Adipocyte (in vitro differentiated cells): Measurements from ENCODE around the gene ARHGAP25.

Experiments
- DNase-seq: peaks from one replicate; pipeline ENCODE4 v3.0.0-alpha.2; 2015; ENCODE audit warnings: low read depth
- H3K27me3 ChIP-seq: replicated peaks from 2 replicates; pipeline ENCODE4 v1.7.0; 2013; ENCODE audit warnings: mild to moderate bottlenecking, low read length, moderate library complexity; ENCODE audit not compliant: control insufficient read depth, insufficient read depth
- H3K36me3 ChIP-seq: 2 replicates; pipeline ENCODE4 v1.7.0; 2013; ENCODE audit warnings: low read length, mild to moderate bottlenecking, moderate library complexity; ENCODE audit not compliant: control insufficient read depth, insufficient read depth, severe bottlenecking
- H3K4me1 ChIP-seq: 2 replicates; pipeline ENCODE4 v1.7.0; 2013; ENCODE audit warnings: mild to moderate bottlenecking, low read length, moderate library complexity; ENCODE audit not compliant: control insufficient read depth, insufficient read depth
- H3K4me3 ChIP-seq: 2 replicates; pipeline ENCODE4 v1.7.0; 2013; ENCODE audit warnings: mild to moderate bottlenecking, low read length, moderate library complexity
- H3K9ac ChIP-seq: 2 replicates; pipeline ENCODE4 v1.7.0; 2013; ENCODE audit warnings: mild to moderate bottlenecking, low read length, moderate library complexity
- H3K9me3 ChIP-seq: 2 replicates; pipeline ENCODE4 v1.7.0; 2013; ENCODE audit warnings: mild to moderate bottlenecking, low read length, moderate library complexity; ENCODE audit not compliant: control insufficient read depth

Gene ARHGAP25

GRCh38 chr2:68769586-68770270 lies 35.1 kb downstream of the ARHGAP25 start:
- Histone ChIP-seq H3K4me3 (no peak overlapping the region), H3K9me3 (no peaks in the 10 kb centered on the region), H3K4me1 (peaks cover 8% of the 10 kb centered on the region), H3K36me3 (no peaks in the 10 kb centered on the region), H3K9ac (no peak overlapping the region), H3K27me3 (no peaks in the 10 kb centered on the region)
- no peak for DNase-seq

- H3K9me3 ChIP-seq: no peaks in the 10 kb centered on the region
- no peaks in the 10 kb centered on the region for H3K36me3 ChIP-seq
- no peak overlapping the region for H3K4me3 ChIP-seq
- no peak for DNase-seq
- H3K9ac ChIP-seq: no peak overlapping the region
- H3K4me1 ChIP-seq: peaks cover 4% of the 10 kb centered on the region
- H3K27me3 ChIP-seq: no peaks in the 10 kb centered on the region
These were observed 35.9 kb downstream of the ARHGAP25 start for GRCh38 chr2:68770271-68771111.

- Histone ChIP-seq H3K36me3 (no peaks in the 10 kb centered on the region), H3K4me1 (no peaks in the 10 kb centered on the region), H3K9ac (no peak overlapping the region), H3K27me3 (no peaks in the 10 kb centered on the region), H3K4me3 (no peak overlapping the region), H3K9me3 (no peaks in the 10 kb centered on the region)
- DNase-seq: no peak
These were observed 36.7 kb downstream of the ARHGAP25 start for GRCh38 chr2:68771211-68771751.

- no peak for DNase-seq
- no peaks in the 10 kb centered on the region for H3K36me3 ChIP-seq
- H3K4me3 ChIP-seq: no peak overlapping the region
These were observed 37.5 kb downstream of the ARHGAP25 start for GRCh38 chr2:68772109-68772508.

GRCh38 chr2:68774569-68775271 lies 40.1 kb downstream of the ARHGAP25 start:
- H3K9ac ChIP-seq: no peak overlapping the region
- H3K4me1 ChIP-seq: no peaks in the 10 kb centered on the region
- no peaks in the 10 kb centered on the region for H3K36me3 ChIP-seq
- DNase-seq: no peak
- no peak overlapping the region for H3K4me3 ChIP-seq
- H3K9me3 ChIP-seq: no peaks in the 10 kb centered on the region
- H3K27me3 ChIP-seq: no peaks in the 10 kb centered on the region

More at GRCh38 chr2:68772109-68772508, 37.5 kb downstream of the ARHGAP25 start:
- Histone ChIP-seq H3K4me1 (no peaks in the 10 kb centered on the region), H3K27me3 (no peaks in the 10 kb centered on the region), H3K9me3 (no peaks in the 10 kb centered on the region), H3K9ac (no peak overlapping the region)

- H3K4me3 ChIP-seq: no peak overlapping the region
- no peak overlapping the region for H3K9ac ChIP-seq
- H3K4me1 ChIP-seq: no peaks in the 10 kb centered on the region
- DNase-seq: no peak
- no peaks in the 10 kb centered on the region for H3K36me3 ChIP-seq
- H3K9me3 ChIP-seq: no peaks in the 10 kb centered on the region
- no peaks in the 10 kb centered on the region for H3K27me3 ChIP-seq
These were observed 40.7 kb downstream of the ARHGAP25 start for GRCh38 chr2:68775272-68775842.

- Histone ChIP-seq H3K9ac (no peak overlapping the region), H3K4me3 (no peak overlapping the region), H3K9me3 (no peaks in the 10 kb centered on the region), H3K36me3 (no peaks in the 10 kb centered on the region), H3K4me1 (no peaks in the 10 kb centered on the region), H3K27me3 (no peaks in the 10 kb centered on the region)
- no peak for DNase-seq
These were observed 41.5 kb downstream of the ARHGAP25 start for GRCh38 chr2:68776124-68776523.

- Histone ChIP-seq H3K4me1 (no peaks in the 10 kb centered on the region), H3K27me3 (peaks cover 2% of the 10 kb centered on the region), H3K4me3 (no peak overlapping the region), H3K9ac (no peak overlapping the region), H3K9me3 (no peaks in the 10 kb centered on the region), H3K36me3 (no peaks in the 10 kb centered on the region)
- no peak for DNase-seq
These were observed 45.0 kb downstream of the ARHGAP25 start for GRCh38 chr2:68779595-68779994.

GRCh38 chr2:68784188-68784587 lies 49.6 kb downstream of the ARHGAP25 start:
- Histone ChIP-seq H3K27me3 (peaks cover 27% of the 10 kb centered on the region), H3K4me3 (no peak overlapping the region), H3K9ac (no peak overlapping the region), H3K4me1 (no peaks in the 10 kb centered on the region), H3K9me3 (no peaks in the 10 kb centered on the region), H3K36me3 (no peaks in the 10 kb centered on the region)
- DNase-seq: no peak

GRCh38 chr2:68784915-68785314 lies 50.3 kb downstream of the ARHGAP25 start:
- H3K9ac ChIP-seq: no peak overlapping the region
- peaks cover 27% of the 10 kb centered on the region for H3K27me3 ChIP-seq

GRCh38 chr2:68787356-68787755 lies 52.7 kb downstream of the ARHGAP25 start:
- Histone ChIP-seq H3K4me1 (no peaks in the 10 kb centered on the region), H3K9me3 (no peaks in the 10 kb centered on the region), H3K4me3 (no peak overlapping the region), H3K36me3 (no peaks in the 10 kb centered on the region), H3K9ac (no peak overlapping the region), H3K27me3 (peaks cover 39% of the 10 kb centered on the region)
- no peak for DNase-seq

More at GRCh38 chr2:68784915-68785314, 50.3 kb downstream of the ARHGAP25 start:
- Histone ChIP-seq H3K9me3 (no peaks in the 10 kb centered on the region), H3K4me1 (no peaks in the 10 kb centered on the region), H3K36me3 (no peaks in the 10 kb centered on the region), H3K4me3 (no peak overlapping the region)
- no peak for DNase-seq
